Hematopoietic multipotent progenitor cell treated with erythropoietin and hydrocortisone succinate and interleukin-3 and kit ligand, for 17 days (in vitro differentiated cells): ENCODE results near the gene SLC18A3.
A peak's percentile ranks its signal among the peaks of the same experiment; 100 is the strongest.

Source experiments
- DNase-seq: peaks from one replicate; pipeline ENCODE4 v3.0.0-alpha.2; 2015; ENCODE audit warnings: low spot score

Gene SLC18A3

DNA sequence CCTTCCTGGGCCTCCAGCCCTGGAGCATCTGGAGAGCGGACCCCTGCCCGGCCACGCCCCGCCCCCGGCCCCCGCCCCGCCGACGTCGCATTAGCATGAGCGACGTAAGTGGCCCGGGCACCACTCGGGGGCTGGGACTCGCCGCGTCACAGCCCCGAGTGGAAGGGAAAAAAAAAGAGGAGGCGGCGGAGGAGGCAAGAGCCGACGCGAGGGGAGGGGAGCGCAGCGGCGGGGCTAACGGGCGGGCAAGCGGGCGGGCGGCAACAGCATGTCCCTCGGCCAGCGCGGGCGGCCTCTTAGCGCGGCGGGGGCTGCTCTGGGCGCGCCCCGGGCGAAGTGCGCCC is at the start of gene SLC18A3:
Gene SLC18A3 (plus strand): TSS at position 197 of the 344 bp plus-strand sequence. CDS start 431 bp downstream, outside the sequence.
- DNase-seq, result no peak

DNA sequence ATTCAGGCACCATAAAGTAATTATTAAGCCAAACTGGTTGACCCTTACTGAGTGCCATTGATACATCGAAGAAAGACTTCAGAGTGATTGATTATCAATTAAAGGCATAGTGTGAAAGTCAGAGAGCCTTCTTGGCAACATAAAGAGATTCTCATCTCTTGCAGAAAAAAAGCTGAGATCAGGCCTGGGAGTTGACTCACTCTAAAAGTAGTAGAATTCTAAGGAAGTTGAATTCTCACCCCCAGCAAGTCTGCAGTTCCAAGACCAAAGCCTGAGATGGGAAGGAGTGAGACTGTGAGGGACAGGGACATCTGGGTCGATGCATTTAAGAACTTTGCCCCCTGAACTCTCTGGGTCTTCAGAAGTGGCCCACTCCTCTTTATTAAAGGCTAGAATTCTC is 49.6 kb upstream of the SLC18A3 start:
- no peak for DNase-seq

DNA sequence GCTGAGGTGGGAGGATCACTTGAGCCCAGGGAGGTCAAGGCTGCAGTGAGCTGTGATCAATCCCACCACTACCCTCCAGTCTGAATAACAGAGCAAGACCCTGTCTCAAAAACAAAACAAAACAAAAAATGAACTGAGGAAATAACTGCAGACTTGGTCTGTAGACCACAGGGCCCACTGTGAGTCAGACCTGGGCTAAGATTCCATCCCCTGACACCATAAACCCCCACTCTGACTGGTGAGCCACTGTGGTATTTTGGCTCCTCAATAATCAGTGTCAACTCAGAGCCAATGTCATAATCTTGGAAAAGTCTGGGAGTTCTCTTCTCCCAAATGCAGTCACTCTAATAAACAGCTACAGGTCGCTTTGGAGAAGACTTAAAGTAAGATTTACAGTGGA is 47.2 kb upstream of the SLC18A3 start:
- DNase-seq, result no peak

DNA sequence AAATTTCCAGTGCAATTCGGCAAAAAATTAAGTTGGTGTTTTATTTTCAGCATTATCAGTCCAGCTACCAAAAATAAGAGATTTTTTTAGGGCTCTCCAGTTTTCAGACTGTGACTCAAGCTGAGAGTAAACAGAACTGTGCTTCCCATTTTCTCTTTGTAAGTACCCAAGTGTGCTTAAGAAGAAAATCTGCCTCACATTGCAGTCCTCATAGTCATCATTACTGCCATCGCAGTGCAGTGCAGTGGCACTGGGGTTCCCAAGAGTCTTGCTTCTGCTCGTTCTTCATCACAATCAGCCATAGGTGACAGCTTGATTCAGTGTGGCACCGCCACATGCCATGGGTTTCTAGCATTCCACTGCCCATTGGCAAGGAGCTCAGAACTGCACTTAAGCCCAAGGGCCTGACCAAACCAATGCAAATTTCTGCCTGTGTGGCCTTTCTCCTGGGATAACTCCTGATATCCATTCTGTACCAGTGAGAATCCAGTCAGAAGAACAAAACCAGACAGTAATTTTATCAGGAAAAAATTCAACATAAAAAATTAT is 45.6 kb upstream of the SLC18A3 start:
- DNase-seq, result no peak

DNA sequence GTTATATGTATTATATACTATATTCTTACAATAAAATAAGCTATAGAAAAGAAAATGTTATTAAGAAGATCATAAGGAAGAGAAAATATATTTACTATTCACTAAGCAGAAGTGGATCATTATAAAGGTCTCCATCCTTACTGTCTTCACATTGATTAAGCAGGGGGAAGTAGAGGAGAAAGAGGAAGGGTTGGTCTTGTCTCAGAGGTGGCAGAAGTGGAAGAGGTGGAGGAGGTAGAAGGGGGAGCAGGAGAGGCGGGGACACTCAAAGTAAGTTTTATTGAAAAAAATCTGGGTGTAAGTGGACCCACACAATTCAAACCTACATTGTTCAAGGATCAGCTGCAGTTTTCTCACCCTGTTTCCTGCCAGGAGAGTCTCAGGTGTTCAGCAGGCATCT is 42.3 kb upstream of the SLC18A3 start:
- DNase-seq, result no peak

DNA sequence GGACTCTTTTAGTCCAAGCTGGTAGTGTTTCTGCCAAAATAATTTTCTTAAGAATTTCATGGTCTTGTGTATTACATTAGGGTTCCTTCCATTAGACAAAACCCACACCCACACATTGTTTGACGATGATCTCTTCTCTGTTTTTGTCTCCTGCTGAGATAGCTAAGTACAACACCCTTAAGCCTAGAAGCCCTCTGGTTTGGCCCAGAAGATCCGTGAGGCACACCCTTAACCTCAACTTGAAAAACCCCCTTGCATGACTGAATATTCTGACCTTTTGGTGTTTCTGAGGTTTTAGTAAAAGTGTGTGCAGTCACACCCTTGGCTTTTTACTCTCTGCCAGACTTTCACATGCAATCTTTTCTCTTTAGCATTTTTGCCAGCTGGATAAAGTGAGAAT is 41.9 kb upstream of the SLC18A3 start:
- DNase-seq, result no peak

DNA sequence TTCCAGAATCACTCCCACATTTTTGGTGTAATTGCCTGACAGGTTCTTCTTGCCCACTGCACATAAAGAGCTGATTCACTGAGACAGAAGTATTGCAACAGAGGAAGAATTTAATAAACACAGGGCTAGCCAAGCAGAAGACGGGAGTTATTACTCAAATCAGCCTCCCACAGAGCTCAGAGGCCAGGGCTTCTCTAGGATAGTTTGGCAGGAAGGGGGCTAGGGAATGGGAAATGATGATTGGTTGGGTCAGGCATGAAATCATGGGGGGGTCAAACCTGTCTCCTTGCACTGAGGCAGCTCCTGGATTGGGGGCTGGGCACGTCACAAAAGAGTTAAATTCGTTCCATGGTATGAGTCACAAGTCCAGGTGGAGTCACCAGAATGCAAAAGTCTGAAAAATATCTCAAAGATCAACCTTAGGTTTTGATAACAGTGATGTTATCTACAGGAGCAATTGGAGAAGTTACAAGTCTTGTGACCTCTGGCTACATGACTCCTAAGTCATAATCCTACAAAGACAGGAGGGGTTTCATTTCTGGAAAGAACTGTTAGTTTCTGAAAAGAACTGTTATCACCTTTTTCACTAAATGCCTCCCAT is 41.0 kb upstream of the SLC18A3 start:
- no peak for DNase-seq

DNA sequence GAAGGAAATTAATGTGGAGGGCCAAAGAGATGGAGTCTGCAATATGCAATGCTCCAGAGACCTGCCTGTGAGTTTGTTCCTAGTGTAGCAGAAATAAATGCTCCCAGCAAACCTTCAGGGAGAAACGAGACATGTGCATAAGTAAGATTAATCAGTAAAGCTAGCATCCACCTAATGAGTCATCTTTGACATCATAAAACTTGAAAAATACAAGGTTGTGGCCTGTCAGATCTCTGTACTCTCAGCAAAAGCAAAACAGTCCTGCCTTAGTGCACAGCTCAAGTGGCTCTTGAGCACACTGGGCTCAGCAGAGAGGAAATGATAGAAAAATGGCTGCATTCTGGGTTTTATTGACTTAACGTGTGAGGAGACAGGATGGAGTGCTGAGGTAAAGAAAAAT is 38.7 kb upstream of the SLC18A3 start:
- no peak for DNase-seq

DNA sequence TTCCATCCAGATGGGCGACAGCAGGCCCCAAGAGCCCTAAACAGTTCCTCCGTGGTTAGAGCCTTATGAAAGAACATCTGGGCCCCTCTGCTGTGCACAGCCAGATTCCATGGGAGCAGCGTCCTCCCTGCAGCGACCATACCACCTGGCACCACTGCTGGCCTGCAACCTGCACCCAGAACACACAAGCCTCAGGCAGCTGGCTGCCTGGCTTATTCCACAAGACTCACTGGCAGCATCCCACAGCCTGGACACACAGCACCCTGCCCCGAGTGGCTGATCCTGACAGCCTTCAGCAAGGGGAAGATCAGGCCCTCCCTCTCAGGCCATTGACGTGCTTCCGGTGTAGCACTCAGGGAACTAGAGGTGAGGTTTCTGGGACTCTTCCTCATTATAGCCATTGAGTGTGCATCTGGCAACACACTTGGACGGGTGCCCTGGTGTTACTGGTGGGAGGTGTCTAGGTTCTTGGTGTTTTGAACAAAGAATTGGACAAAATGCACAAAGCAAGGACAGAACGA is 37.5 kb upstream of the SLC18A3 start:
- DNase-seq, result no peak

DNA sequence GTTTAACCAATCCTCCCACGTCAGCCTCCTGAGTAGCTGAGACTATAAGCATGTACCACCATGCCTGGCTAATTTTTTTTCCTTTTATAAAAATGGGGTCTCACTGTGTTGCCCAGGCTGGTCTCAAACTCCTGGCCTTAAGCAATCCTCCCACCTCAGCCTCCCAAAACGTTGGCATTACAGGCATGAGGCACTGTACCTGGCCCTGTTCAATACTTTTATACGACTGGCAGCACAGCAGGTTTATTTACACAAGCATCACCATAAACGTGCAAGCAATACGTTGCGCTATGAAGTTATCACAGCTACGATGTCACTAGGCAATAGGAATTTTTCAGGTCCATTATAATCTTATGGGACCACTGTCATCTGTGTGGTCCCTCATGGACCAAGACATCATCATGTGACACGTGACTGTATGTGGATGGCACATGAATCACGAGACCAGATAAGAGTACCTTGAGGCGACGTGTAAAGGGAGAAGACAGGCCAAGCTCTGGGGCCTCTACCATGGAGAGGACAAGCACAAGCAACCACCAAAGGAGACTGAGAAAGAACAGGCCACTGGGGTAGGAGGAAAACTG is 34.5 kb upstream of the SLC18A3 start:
- no peak for DNase-seq

DNA sequence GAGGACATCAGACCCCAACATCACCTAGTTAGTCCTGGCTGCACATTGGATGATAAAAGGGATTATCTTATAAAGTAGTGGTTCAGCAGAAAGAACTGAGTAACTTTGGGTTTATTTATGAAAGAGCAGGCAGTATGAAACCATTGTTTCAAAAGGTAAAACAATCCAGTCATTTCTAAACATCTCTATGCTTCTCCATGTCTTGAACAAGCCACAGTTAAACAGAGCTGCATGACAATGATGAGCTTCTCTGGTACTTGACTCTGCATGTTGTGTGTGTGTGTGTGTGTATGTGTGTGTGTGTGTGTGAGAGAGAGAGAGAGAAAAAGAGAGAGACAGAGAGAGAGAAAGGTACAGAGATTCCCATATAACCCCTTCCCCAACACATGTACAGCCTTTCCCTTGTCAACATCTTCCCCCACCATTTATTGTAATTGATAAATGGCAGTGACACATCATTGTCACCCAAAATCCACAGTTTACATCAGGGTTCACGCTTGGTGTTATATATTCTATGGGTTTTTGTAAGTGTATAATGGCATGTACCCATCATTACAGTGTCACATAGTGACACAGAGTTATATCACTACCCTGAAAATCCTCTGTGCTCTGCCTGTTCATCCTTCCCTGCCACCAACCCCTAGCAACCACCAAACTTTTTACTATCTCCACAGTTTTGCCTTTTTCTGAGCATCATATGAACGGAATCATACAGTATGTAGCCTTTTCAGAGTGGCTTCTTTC is 32.8 kb upstream of the SLC18A3 start:
- no peak for DNase-seq

DNA sequence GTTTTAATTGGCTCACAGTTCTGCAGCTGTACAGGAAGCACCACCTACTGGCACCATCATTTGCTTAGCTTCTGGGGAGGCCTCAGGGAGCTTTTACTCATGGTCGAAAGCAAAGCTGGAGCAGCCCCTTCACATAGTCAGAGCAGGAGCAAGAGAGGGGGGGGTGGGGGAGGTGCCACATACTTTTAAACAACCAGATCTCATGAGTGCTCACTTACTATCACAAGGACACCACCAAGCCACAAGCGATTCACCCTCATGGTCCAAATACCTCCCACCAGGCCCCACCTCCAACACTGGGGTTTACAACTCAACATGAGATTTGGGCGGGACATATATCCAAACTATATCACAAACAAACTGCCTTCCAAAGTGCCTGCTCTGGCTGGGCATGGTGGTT is 31.7 kb upstream of the SLC18A3 start:
- DNase-seq, result no peak

DNA sequence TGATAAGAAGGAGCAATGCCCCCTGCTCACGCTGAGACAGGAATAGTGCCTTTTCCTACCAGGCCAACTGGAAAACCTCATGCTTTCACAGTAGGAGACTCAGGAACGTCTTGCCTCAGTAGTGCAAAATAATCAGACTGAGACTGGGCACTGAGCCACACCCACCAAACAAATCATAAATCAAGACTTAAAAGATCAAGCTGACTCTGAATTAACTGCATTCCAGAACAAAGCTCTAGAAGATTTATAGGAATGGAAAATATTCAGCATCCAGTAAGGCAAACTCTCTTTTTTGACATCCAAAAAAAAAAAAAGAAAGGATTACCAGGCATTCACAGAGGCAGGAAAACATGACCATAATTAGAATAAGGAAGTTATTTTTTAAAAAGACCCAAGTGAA is 30.5 kb upstream of the SLC18A3 start:
- DNase-seq, result no peak

DNA sequence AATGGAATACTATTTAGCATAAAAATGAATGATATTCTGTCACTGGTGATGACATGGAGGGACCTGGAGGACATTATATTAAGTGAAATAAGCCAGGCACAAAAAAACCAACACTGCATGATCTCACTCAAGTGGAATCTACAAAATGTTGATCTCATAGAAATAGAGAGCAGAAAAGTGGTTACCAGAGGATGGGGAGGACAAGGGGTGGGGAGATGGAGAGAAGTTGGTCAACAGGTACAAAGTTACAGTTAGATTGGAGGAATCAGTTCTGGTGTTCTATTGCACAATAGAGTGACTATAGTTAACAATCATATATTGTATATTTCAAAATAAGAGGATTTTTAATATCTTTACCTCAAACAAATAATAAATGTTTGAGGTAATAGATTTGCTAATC is 24.7 kb upstream of the SLC18A3 start:
- DNase-seq, result no peak

DNA sequence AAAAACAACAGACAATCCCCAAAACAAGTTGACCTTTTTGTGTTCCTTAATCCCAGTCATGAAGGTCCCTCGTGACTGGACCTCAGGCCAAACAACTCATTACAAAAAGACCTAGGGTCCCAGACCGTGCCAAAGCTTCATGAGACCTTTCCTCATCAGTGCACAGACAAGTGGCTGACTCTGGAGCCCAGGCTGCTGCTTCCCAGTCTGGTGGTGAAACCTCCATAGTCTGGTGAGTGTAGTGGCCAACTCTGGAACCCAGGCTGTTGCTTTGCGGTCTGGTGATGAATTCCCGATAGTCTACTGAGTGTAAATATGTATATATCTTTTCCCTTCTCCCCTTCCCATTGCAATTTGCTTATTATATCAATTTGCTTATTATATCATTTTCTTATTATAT is 22.1 kb upstream of the SLC18A3 start:
- no peak for DNase-seq

DNA sequence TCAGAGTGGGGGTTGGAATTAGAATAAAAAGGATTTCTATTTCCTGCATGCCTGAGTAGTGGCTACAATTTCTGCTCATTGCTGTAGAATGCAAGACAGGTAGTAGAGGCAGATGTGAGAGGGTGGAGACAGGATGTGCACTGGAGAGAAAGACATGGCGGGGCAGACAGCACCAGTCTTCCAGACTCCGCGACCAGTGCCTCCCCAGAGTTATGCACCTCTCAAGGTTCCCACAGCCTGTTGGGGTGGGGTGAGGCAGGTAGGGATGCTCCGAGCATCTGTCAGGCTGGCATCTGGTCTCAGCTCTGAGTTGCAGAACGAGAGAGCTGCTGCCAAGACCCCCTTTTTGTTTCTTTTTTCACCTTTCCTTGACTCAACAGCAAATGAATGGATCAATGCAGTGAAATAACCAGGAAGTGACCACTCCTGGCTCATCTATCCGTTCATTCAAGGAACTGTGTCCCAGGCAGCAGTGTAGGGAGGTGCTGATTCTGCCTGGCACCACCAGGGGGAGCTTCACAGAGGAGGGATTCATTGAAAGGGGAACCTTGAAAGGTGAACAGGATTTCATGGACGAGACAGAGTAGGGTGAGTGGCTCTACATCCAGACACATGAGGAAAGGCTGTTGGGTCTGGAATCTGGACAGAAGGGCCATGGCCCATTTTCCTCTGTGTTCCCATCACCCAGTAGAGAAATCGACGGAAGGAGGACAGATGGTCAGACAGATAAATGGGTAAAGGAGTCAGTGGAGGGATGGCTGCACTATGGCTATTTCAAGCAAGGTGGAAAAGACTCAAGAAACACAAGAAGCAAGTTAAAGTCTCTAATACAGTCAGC is 17.2 kb upstream of the SLC18A3 start:
- peak; percentile 69 for DNase-seq

DNA sequence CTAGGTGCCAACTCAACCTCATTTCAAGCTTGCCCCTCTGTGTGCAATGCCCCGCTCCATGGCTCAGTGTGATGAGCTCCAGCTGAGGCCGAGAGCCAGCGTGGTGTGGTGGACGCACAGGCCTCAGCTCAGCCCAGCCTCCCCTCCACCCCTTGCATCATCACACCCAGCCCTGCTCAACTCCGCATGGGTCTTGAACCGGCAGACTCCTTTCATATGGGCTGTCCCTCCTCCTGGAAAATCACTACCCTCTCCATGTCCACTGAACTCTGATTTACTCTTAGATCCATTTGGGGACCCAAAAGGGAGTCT is 16.6 kb upstream of the SLC18A3 start:
- DNase-seq, result no peak

DNA sequence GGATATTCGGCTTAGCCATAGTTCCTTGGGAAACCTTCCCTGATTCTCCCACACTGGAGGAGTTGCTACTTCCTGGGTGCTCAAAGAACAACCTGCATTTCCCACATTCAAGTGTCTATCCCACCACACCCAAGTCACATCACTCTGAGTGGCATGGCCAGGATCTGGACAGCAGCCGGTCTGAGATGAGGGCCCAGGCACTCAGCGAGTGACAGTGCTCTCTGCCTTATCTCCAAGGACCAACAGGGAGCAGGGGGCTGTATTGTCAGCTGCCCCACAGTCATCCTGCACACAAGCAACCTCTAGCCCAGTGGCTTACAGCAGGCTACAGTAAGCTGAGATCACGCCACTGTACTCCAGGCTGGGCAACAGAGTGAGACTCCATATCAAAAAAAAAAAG is 16.1 kb upstream of the SLC18A3 start:
- DNase-seq, result no peak

DNA sequence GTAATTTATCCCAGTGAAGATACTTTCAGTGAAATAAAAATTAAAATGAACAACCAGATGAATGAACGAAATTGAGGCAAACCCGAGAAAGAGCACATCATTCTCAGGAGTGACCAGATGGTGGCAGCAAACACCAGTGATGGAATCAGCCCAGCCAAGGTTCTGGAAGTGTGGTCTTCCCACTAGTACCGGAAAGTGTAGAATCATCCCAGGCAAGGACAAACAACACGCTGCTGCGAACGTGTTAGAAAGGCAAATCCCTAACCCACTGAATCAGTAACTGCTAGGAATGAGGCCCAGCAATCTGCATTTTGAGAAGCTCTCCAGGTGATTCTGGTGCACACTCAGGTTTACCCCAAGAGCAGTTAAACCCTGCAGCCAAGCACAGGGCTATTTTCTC is 15.5 kb upstream of the SLC18A3 start:
- peak; percentile 56 for DNase-seq

DNA sequence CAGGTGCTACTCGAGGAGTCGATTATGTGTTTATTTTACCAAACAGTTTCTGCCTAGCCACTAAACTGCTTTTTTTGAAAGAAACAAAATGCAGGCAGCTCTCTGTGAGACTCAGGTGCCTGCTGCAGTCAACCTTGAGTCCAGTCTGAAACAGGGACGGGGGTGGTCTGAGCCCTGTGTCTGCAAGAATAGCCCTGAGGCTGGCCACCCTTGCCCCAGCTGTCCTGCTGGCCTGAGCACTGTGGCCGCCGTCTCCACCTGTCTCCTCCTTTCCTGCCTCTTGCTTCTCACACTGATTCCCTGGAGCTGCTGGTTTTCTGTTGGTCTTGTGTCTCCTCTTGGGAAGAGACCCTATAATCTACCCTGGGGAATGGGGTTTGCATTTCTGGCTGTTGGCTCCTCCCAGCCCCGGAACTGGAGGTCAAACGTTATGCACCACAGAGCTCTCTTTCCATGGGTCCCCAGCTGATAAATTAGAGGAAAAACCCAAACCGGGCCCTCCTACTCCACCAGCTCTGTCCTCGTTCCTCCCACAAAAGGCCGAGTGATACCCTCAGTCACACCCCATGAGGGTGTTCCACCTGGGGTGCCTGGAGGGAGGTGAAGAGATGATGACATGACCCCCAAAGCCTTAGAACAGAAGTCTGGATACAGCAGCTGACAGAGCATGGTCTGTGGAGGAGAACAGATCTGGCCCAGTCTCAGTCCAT is 15.0 kb upstream of the SLC18A3 start:
- DNase-seq, result no peak

DNA sequence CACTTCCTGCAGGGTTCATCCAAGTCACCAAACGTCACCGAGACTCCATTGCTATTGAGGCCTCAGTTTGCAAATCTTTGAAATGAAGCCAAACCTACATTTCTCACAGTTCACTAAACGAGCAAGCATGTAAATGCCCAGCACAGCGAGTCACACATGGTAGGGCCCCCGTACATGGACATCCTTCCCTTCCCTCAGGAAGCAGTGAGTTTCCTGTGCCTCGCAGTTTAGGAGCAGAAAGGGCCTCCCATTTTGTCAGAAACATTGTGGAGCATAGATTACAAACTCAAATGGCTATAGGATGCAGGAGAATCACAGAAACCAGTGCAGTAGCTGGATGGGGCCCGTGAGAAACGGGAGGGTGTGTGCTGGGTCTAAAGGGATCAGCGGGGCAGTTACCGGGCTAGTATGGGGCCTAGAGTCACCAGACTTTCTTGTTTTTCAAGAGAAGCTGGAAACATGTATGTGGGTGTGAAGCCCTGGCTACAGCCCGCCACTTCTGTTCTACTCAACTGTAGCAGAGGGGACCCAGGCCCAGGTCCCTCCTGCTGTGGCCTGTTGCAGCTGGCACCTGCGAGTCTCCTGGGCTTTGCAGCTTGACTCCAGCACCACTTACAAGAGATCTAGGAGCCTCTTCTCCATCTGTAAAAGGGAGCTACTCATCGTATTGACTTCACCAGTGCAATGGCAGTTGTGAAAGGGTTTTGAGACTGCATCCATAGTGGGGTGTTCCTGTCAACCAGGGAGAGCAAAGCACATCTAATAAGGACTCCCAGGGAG is 14.2 kb upstream of the SLC18A3 start:
- no peak for DNase-seq
